GM19328 (cell line): ENCODE data around the gene RGS19.
"Not testable (repeated sequence)": the region's sequence is repeated elsewhere in the genome, so short reads cannot be mapped to it uniquely, and the experiment has no call there.

Experiments used
- ATAC-seq: cut with Tn5 transposase; IDR thresholded peaks from one replicate; pipeline ENCODE4 v1.9.1; 2021; ENCODE audit warnings: mild to moderate bottlenecking, moderate library complexity; ENCODE audit not compliant: unreplicated experiment

The RGS19 gene

DNA sequence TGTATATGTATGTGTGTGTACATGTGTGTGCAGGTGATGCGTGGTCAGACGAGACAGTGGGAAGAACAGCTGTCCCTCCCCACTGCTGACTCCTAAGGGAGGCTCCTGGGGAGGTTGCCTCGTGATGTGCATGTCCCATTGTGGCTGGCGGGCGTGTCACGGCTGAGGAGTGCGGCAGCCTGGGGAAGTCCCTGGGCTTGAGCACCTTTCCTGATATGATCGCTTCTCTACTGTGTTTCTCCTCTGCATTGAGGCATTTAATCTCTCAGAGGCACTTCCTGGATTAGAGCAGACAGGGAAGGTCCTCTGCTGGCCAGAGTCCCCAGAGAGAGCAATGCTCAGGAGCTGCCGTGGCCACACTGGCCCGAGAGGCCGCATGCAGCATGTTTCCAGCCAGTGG, 16.6 kb upstream of the RGS19 start:
- ATAC-seq: no peak

DNA sequence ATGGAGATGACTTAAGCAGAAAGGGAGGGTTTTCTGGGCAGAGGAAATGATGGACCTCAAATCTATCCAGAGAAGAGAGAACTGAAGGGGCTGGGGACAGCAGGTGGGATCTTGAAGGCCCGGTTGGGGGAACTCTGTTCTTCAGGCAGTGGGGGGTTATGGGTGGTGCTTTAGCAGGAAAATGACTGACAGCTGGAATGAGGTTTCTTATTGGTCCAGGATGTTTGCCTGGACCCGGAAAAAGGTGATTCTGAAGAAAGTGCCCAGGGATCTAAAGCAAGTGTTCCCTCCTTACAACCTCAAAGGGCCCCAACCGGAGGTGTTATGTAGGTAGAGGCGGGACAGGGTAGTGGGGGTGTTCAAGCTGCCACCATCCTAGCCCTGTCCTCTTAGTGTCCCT, 16.1 kb upstream of the RGS19 start:
- ATAC-seq: no peak

- ATAC-seq: no peak
Measured at GRCh38 chr20:64093013-64093503, 13.7 kb upstream of the RGS19 start.

DNA sequence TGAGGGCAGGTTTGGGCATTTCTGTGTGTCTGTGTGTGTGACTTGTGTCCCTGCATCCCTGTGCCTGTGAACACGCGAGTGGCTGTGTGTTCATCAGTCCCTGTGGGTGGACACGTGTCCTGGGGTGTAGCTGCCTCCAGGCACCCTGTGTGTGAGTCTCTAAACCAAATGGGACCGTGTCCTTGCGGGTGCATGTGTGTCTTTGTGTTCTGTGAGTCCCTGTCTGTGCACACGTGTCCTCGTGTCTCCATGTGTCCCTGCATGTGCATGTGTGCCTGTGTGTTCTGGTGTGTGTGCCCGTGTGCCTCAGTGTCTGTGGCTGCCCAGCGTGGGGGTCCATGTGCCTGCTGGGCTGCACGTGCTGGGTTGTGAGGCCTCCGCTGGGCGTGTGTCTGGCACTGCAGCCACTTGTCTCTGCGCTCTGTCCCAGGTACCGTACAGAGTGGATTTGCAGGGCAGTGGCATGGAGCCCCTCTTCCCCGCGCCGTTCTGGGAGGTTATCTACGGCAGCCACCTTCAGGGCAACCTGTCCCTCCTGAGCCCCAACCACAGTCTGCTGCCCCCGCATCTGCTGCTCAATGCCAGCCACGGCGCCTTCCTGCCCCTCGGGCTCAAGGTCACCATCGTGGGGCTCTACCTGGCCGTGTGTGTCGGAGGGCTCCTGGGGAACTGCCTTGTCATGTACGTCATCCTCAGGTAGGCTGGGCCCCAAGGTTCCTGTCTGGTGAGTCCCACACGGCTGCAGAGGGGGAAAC, 13.1 kb upstream of the RGS19 start:
- ATAC-seq: no peak

- ATAC-seq: no peak
Measured at GRCh38 chr20:64091770-64092169, 12.5 kb upstream of the RGS19 start.

DNA sequence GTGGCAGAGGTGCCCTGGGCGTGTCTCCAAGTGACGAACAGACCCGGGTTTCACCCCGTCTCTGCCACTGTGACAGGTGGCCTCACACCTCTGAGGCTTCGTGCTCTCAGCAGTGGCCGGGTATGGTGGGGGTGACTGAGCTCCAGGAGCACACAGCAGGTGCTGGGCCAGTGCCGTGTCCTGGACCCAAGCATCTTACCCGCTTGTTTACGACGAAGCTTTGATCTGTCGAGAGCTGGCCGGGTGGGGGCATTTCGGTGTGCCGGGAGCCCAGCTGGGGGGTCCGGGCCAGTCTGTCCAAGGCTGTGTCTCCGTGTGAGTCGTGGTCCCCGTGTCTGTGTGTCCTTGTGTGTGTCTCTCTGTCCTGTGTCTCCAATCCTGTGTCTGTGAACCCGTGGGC, 12.0 kb upstream of the RGS19 start:
- no peak for ATAC-seq

GRCh38 chr20:64090165-64090564, 10.8 kb upstream of the RGS19 start:
- ATAC-seq: no peak

DNA sequence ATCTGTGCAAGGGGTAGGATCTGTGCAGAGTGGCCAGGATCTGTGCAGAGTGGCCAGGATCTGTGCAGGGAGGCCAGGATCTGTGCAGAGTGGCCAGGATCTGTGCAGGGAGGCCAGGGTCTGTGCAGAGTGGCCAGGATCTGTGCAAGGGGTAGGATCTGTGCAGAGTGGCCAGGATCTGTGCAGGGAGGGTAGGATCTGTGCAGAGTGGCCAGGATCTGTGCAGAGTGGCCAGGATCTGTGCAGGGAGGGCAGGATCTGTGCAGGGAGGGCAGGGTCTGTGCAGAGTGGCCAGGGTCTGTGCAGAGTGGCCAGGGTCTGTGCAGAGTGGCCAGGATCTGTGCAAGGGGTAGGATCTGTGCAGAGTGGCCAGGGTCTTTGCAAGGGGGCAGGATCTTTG, 9.3 kb upstream of the RGS19 start:
- ATAC-seq: not testable (repeated sequence)

GRCh38 chr20:64087226-64087825, 8.0 kb upstream of the RGS19 start:
- not testable (repeated sequence) for ATAC-seq

DNA sequence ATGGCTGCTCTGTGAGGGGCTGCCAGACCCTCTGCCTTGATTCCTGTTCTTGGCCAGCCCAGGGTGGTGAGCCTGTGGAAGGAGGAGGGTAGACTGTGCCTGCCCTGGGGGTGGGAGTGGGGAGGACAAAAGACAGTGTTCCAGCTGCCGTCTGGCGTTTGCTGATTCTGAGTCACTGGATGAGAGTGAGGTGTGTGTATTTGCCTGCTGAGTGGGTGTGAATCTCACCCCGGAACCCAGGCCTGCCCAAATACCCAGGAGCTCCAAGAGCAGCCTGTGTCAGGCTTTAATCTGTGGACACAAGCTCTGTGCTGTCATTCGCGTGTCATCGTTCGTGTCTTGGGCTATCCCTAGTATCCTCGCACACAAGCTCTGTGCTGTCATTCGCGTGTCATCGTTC, 7.5 kb upstream of the RGS19 start:
- ATAC-seq: no peak

DNA sequence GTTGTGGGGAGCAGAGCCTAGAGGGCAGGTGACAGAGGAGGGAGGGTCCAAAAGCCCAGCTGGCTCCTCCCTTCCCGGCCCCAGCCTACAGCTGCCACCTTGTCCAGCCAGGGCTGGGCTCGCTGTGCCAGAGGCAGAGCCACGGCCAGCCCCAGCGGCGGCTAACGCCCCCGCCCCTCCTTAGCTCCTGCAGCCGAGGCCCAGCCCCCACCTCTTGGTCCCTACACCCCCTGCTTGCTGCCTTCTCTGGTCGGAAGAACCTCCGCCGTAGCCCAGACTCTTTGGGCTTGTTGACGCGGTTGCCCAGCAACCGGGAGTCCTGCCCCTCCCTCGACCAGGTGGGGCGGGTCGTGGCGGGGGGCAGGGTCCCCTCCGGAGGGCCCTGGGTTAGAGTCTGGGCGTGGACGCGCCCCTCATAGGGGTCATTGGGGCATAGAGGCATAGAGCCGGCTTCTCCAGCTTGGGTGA, 5.4 kb upstream of the RGS19 start:
- ATAC-seq: no peak

DNA sequence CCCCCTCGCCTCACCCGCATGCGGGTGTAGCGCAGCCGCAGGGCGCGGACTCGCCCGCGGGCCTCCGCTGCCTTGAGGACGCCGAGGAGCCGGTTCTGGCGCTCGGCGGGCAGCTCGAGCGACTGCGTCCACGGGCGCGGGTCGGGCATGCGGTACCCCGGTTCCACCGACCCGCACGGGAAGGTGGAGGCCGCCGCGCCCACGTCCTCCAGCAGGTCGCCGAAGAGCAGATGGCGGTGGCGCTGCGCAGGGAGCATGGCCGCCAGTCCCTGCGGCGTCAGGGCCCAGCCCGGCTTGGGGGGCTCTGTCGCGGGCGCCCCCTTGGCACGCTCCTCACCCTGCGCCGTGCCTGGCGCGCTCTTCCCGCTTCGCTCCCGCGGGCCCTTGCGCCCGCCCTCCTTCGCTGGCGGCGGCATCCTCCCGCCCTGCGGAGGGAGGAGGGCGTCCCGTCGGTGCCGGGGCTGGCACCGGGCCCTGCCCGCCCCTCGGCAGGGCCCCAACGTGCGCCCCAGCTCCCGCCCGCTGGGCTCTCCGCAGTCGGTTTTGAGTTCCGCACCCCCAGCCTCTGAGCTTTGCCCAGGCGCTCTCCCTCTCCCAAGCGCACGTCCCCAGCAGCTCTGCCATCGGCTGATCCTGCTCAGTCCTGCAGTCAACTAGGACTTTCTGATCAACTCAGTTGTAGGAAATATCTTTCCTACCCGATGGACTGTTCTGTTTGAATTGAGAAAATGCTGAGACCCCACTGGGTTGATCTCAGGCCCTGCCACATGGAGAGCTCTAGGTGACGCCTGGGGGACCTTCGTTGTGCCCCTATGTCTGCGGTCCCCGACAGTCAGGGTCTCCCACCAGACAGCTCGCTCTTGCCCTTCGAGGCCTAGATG, 4.7 kb upstream of the RGS19 start, which contains the start of gene LKAAEAR1:
Gene LKAAEAR1 (minus strand): TSS at position 595 of the 881 bp plus-strand sequence. CDS start 179 bp downstream, at position 416.
- no peak for ATAC-seq

DNA sequence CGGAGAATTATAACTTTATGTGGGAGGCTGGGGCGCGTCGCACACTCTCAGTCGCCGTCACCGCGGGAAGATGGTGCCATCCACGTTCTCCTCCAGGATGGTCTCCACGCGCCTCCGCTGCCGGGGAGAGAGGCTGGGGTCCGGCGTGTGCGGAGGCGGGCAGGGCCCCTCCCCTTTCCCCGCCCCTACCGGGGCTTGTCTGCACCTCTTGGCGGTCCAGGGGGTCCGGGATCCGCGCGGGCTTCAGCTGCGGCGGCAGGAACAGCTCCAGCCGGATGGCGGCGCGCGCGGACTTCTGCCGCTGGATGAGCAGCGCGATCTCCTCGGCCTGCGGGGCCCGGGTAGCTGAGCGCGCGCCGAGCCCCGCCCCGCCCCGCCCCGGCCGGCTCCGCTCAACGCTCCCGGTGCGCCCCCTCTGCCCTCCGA, 4.1 kb upstream of the RGS19 start:
- no peak for ATAC-seq

- ATAC-seq: no peak
Measured at GRCh38 chr20:64082820-64083377, 3.6 kb upstream of the RGS19 start.

DNA sequence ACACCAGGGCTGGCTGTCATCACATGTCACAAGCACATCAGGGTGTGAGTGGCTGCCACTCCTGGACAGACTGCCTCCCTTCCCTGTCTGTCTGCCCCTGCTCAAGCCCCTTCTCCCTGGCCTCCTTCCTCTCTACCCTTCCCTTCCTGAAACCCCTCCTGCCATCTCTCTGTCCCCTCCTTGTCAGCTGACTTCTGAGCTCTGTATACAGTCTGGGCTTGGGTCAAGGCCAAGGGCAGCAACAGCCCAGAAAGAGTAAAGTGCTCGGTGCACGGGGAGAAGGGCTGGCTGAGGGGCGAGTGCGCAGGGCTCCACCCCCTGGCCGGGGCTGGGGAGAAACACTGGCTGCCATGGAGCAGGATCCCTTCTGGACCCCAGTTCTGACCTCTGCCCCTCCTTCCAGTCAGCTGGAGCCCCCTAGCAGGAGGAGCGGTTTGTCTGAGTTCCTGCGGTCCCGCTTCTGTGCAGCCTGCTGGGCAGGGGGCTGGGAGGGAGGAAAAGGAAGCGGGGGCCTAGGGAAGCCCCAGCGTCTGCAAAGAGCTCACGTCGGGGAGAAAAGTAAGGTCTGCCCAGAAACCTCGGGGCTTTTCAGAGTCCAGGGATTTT, 2.9 kb upstream of the RGS19 start:
- no peak for ATAC-seq

GRCh38 chr20:64081624-64081964, 2.3 kb upstream of the RGS19 start:
- no peak for ATAC-seq

DNA sequence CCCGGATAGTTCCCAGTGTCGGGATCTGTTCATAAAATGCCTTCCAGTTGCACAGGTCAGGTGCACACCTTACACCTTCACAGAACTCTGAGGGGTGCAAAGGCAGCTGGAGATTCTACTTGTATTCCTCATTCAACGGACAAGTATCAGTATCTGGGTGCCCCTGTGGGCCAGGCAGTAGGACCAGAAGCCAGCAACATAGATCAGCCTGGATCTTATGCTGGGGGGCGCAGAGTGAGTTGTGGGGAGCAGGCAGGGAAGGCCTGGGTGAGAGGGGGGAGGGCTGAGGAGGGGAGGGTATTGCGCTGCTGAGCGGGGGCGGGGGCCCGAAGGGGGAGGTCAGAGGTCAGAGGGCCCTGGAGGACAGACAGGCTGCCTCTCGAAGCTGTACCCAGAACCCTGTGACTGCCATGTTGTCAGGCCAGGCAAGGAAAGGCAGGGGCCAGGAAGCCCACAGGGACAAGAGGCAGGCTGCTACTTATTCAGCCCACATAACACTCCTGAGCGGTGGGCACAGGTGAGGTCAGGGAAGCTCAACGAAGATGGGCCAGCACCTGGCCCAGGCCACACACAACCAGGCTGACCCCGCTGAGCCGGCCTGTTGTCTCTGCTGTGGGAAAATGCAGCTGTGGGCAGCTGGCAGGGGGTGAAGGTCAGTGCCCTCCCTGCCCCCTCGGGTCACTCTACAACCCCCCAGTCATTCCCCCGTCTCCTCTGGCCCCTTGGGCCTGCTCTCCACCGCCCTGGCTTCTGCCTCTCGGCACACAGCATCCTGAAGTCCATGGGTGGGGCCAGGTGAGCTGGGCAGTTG, 1.7 kb upstream of the RGS19 start:
- no peak for ATAC-seq

- ATAC-seq: no peak
Measured at GRCh38 chr20:64080013-64080812, 895 bp upstream of the RGS19 start, which contains the start of gene OPRL1. Gene OPRL1, plus strand, starts transcription at chr20:64080082. Its CDS starts 12,639 bp downstream, at chr20:64092721.

GRCh38 chr20:64078934-64079272, 415 bp downstream of the RGS19 start:
- no peak for ATAC-seq
